GM06990 (cell line): Measurements from ENCODE around the gene SYNRG.

Experiments
- DNase-seq: peaks from one replicate; pipeline ENCODE4 v3.0.0-alpha.2; 2011; ENCODE audit not compliant: insufficient read length; ENCODE audit errors: extremely low read depth
- H3K27me3 ChIP-seq: replicated peaks from 2 replicates; pipeline ENCODE4 v1.6.0; 2011; ENCODE audit warnings: low read length; ENCODE audit not compliant: control insufficient read depth, insufficient read depth
- H3K36me3 ChIP-seq: 2 replicates; pipeline ENCODE4 v1.5.1; 2011; ENCODE audit warnings: low read length; ENCODE audit not compliant: control insufficient read depth, insufficient read depth
- H3K4me3 ChIP-seq: replicated peaks from 2 replicates; pipeline ENCODE4 v1.5.1; 2011; ENCODE audit warnings: low read depth, mild to moderate bottlenecking, control low read depth, low read length
- CTCF ChIP-seq: IDR thresholded peaks from 2 replicates; pipeline ENCODE4 v1.5.1; 2011; ENCODE audit warnings: low read length, control low read depth, mild to moderate bottlenecking, inconsistent platforms; ENCODE audit not compliant: insufficient read depth, poor library complexity, severe bottlenecking

SYNRG gene

GRCh38 chr17:37489197-37490001, 119.8 kb downstream of the SYNRG start, which contains the start of gene DUSP14:
Gene DUSP14 (plus strand): TSS chr17:37489891. CDS start chr17:37512273, 22,382 bp downstream.
- Histone ChIP-seq H3K36me3 (no peaks in the 10 kb centered on the region), H3K27me3 (no peaks in the 10 kb centered on the region), H3K4me3 (peak within 1 kb of the TSS; percentile 84)
- TF ChIP-seq CTCF, result peak; percentile 17
- peak; percentile 92 for DNase-seq

GRCh38 chr17:37488607-37489196, 120.5 kb downstream of the SYNRG start:
- H3K36me3 ChIP-seq, result no peaks in the 10 kb centered on the region
- no peaks in the 10 kb centered on the region for H3K27me3 ChIP-seq
- TF ChIP-seq CTCF, result no peak
- H3K4me3 ChIP-seq, result peak overlapping the region; percentile 84
- DNase-seq, result no peak

GRCh38 chr17:37488009-37488604, 121.1 kb downstream of the SYNRG start:
- DNase-seq, result no peak
- no peak overlapping the region for H3K4me3 ChIP-seq
- no peaks in the 10 kb centered on the region for H3K27me3 ChIP-seq
- TF ChIP-seq CTCF, result no peak
- no peaks in the 10 kb centered on the region; the same call in 1 of the 2 replicates for H3K36me3 ChIP-seq

GRCh38 chr17:37485938-37486570, 123.2 kb downstream of the SYNRG start:
- H3K4me3 ChIP-seq, result no peak overlapping the region
- no peaks in the 10 kb centered on the region for H3K27me3 ChIP-seq
- no peak for DNase-seq
- H3K36me3 ChIP-seq, result no peaks in the 10 kb centered on the region; the same call in 1 of the 2 replicates
- TF ChIP-seq CTCF, result no peak

GRCh38 chr17:37483311-37484039, 125.7 kb downstream of the SYNRG start:
- TF ChIP-seq CTCF, result no peak
- no peaks in the 10 kb centered on the region for H3K27me3 ChIP-seq
- H3K4me3 ChIP-seq, result no peak overlapping the region
- DNase-seq, result no peak
- H3K36me3 ChIP-seq, result peaks cover 2% of the 10 kb centered on the region; the same call in 1 of the 2 replicates
